Occipital lobe (tissue), 3 donors: ENCODE results near the gene EFCAB6. TPM values are rescaled to one million over a fixed set of nuclear protein-coding genes. Genes with fewer than 3 reads are reported as not detected.

Source experiments
- DNase-seq: peaks from one replicate; lab custom pipeline; 2025; lab: John Stamatoyannopoulos, UW
- small RNA-seq: library from RNA; depleted of rRNA; stranded (forward); fragments of <200 nt; gene quantifications from one replicate; pipeline ENCODE3, GENCODE V24; 2014
- total RNA-seq: library from RNA; depleted of rRNA; stranded (reverse); fragments of >200 nt; gene quantifications from one replicate; pipeline ENCODE4 v1.2.3, GENCODE V29; 2014

Gene EFCAB6
- total RNA-seq, 1 donor from 2014 or later, result 8.3 TPM

GRCh38 chr22:43484227-43484626, 327.9 kb downstream of the EFCAB6 start:
- DNase-seq, result no peak

DNA sequence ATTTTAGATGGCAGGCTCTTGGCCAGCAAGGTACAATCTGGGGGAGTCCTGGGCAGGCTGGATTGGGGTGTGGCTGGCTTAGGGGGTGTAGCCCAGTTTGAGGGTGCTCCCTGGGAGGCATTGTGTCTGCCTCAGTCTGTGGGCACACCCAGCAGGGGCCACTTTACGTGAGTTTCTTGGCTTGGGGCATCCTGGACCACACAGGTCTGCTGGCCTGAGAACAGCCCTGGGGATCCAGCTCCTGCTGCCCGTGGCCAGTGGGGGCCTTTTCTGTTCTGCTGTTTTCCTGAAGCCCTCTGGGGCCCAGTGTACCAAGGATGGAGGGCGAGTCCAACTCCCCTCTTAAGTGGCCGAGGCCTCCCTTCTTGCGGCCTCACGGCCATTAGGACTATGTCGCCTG, 328.4 kb downstream of the EFCAB6 start:
- DNase-seq, result no peak

DNA sequence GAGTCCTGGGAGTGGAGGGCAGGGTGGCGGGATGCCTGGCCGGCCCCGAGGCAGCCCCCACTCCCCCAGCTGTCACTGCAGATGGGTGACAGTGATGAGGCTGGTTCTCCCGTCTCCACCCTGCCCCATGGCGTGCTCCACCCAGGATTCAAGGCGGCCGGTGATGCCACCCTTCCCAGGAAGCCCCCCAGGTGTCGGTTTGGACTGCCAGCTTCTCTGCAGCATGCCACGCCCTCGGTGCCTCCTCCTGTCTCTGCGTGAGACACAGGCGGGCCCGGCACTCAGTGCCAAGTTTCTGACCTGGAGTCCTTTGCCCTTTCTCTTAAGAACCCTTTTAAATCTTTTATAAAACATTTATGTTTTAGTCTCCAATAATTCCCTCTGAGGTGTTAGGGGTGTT, 328.8 kb downstream of the EFCAB6 start:
- no peak for DNase-seq

DNA sequence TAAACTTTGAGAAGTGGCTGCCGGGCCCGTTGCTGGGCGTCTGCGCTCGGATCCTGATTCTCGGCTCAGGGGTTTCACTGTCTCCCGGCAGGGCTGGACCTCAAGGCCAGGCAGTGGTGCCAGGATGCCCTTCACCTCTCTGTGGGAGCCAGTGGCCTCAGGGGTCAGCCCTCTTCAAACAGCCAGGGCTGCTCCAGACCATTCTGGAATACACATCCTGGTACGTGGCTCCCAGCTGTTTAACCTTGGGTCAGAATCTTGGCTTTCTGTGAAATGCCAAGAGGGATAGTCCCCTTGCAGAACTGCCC, 329.8 kb downstream of the EFCAB6 start:
- DNase-seq, result no peak

- no peak for DNase-seq
Measured at GRCh38 chr22:43481568-43482317, 330.4 kb downstream of the EFCAB6 start.

DNA sequence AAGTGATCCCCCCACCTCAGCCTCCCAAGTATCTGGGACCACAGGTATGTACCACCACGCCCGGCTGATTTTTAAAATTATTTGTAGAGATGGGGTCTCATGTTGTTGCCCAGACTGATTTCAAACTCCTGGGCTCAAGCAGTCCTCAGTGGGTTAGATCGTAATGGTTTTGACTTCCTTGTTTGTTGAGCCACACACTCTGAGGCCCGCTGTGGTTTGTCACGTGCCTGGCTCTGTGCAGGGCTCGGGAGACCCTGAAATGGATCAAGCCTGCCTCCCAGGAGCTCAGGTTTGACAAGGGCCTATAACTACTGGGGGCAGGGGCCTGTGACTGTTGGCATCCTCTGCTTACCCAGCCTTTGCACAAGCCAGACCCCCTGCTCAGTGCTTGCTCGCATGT, 332.1 kb downstream of the EFCAB6 start:
- DNase-seq, result no peak

GRCh38 chr22:43479301-43479950, 332.7 kb downstream of the EFCAB6 start:
- DNase-seq, result no peak

Small RNA genes lying within 50 kb of the gene (small RNA-seq; reads per million reads assigned to genes)
- gene HMGN2P9, result not detected

Other genes starting within 250 kb of the EFCAB6 start
- 51.6 TPM for gene SULT4A1, start 50.2 kb upstream of the EFCAB6 start, total RNA-seq
- gene PNPLA5, start 79.7 kb upstream of the EFCAB6 start, total RNA-seq, result not detected
- 12.8 TPM for gene PNPLA3, start 111.5 kb upstream of the EFCAB6 start, total RNA-seq
- gene SAMM50, start 143.1 kb upstream of the EFCAB6 start, total RNA-seq, result 31.0 TPM
- gene PARVB, start 212.0 kb upstream of the EFCAB6 start, total RNA-seq, result 5.1 TPM